Testis (tissue), 3 donors: Measurements from ENCODE around the gene ZBED1. TPM values are rescaled to one million over a fixed set of nuclear protein-coding genes. Genes with fewer than 3 reads are reported as not detected.
"Not testable (repeated sequence)": the region's sequence is repeated elsewhere in the genome, so short reads cannot be mapped to it uniquely, and the experiment has no call there.

ENCODE experiments used
- DNase-seq: peaks from one replicate; pipeline ENCODE4 v3.0.0-alpha.2; 2019
- H3K27ac ChIP-seq, 2 donors: fragments of 200-600 bp; sonication (generic); one replicate each; pipeline ENCODE4 v1.5.1; 2019
- H3K27me3 ChIP-seq: fragments of 200-600 bp; sonication (generic); one replicate; pipeline ENCODE4 v1.5.1; 2019
- H3K36me3 ChIP-seq: fragments of 200-600 bp; sonication (generic); one replicate; pipeline ENCODE4 v1.5.1; 2017; ENCODE audit warnings: low read depth; ENCODE audit errors: missing control alignments
- H3K4me1 ChIP-seq: fragments of 200-600 bp; sonication (generic); one replicate; pipeline ENCODE4 v1.5.1; 2019
- H3K4me3 ChIP-seq, 2 donors: fragments of 200-600 bp; sonication (generic); one replicate each; pipeline ENCODE4 v1.5.1; 2017 to 2019
- H3K9me3 ChIP-seq: fragments of 200-600 bp; sonication (generic); one replicate; pipeline ENCODE4 v1.5.1; 2017
- CTCF ChIP-seq, 3 experiments: fragments of 450-650 bp in 2 of 3; fragments of 200-600 bp in 1 of 3; sonication (generic) in 1 of 3; IDR thresholded peaks; one replicate each; pipeline ENCODE4 v1.5.1; 2016 to 2019; ENCODE audit warnings: antibody characterized with exemption in 3 of 3, mild to moderate bottlenecking in 2 of 3, moderate library complexity in 1 of 3
- POLR2A ChIP-seq: fragments of 450-650 bp; IDR thresholded peaks from one replicate; pipeline ENCODE4 v1.6.1; 2017; ENCODE audit warnings: antibody characterized with exemption, mild to moderate bottlenecking, moderate library complexity
- WGBS, 2 donors: methylation state at CpG; one replicate each; pipeline ENCODE4 v1.1.5; 2018; 5-methylcytosine and 5-hydroxymethylcytosine counted together
- intact Hi-C: fragments of 100-400 bp; cut with DNase I; formaldehyde crosslinking; loops from one replicate; pipeline ENCODE4 v1.15.1; 2023; ENCODE audit warnings: low total_unique reads
- polyA plus RNA-seq: library from polyadenylated mRNA; stranded (reverse); fragments of 350-450 nt; fragmentation: Illumina TruSeq; extraction: RNeasy Lipid Tissue Mini Kit (QIAGEN cat#74804); gene quantifications from one replicate; pipeline ENCODE4 v1.2.3, GENCODE V29; 2014; ENCODE audit warnings: low read depth, low replicate concordance; ENCODE audit not compliant: insufficient read depth
- total RNA-seq, 2 donors: library from RNA; depleted of rRNA; stranded (reverse); fragments of >200 nt; gene quantifications; one replicate each; pipeline ENCODE4 v1.2.3, GENCODE V29; 2016

Gene ZBED1
- total and polyA plus RNA-seq, 3 donors from 2014 or later: 24.2 to 77.0 (median 47.2) TPM

- H3K4me1 ChIP-seq: peaks cover 13% of the 10 kb centered on the region
- H3K4me3 ChIP-seq: no peak overlapping the region
- H3K9me3 ChIP-seq: no peaks in the 10 kb centered on the region
- H3K27me3 ChIP-seq: no peaks in the 10 kb centered on the region
- WGBS, 2 donors: 51 to 58% methylated on average over 10 of the region's 10 CpGs
- DNase-seq: no peak
- TF ChIP-seq POLR2A: no peak
- no peak for TF ChIP-seq CTCF (IDR thresholded peaks at IDR 0.05)
- intact Hi-C loops: no loop called here
- H3K36me3 ChIP-seq: no peaks in the 10 kb centered on the region
- peak overlapping the region; percentile 81 to 86 for H3K27ac ChIP-seq
Measured at GRCh38 chrX:2485789-2486345, 14.9 kb downstream of the ZBED1 start.

GRCh38 chrX:2484721-2485648 lies 15.8 kb downstream of the ZBED1 start:
- Histone ChIP-seq H3K36me3 (no peaks in the 10 kb centered on the region), H3K4me3 (no peak overlapping the region), H3K27me3 (no peaks in the 10 kb centered on the region), H3K27ac (peak overlapping the region; percentile 81 to 86), H3K9me3 (no peaks in the 10 kb centered on the region), H3K4me1 (peaks cover 13% of the 10 kb centered on the region)
- DNase-seq: peak; percentile 53
- intact Hi-C loops: no loop called here
- WGBS, 2 donors: 35 to 40% methylated on average over 26 of the region's 26 CpGs
- TF ChIP-seq POLR2A (no peak), CTCF (IDR thresholded peaks at IDR 0.05) (no peak)

- Histone ChIP-seq H3K4me3 (no peak overlapping the region), H3K36me3 (no peaks in the 10 kb centered on the region), H3K27ac (peak overlapping the region; percentile 81 to 86), H3K9me3 (no peaks in the 10 kb centered on the region), H3K4me1 (peaks cover 13% of the 10 kb centered on the region), H3K27me3 (no peaks in the 10 kb centered on the region)
- TF ChIP-seq CTCF (IDR thresholded peaks at IDR 0.05): no peak
- no peak for TF ChIP-seq POLR2A
- 41 to 42% methylated on average over 10 to 12 of the region's 12 CpGs for WGBS, 2 donors
- no peak for DNase-seq
- intact Hi-C loops: no loop called here
Measured at GRCh38 chrX:2484256-2484655, 16.5 kb downstream of the ZBED1 start.

- 67 to 73% methylated on average over 16 of the region's 16 CpGs for WGBS, 2 donors
- no peaks in the 10 kb centered on the region for H3K9me3 ChIP-seq
- H3K36me3 ChIP-seq: no peaks in the 10 kb centered on the region
- no peak for DNase-seq
- H3K4me3 ChIP-seq: no peak overlapping the region
- peak overlapping the region; percentile 81 to 86 for H3K27ac ChIP-seq
- TF ChIP-seq CTCF (IDR thresholded peaks at IDR 0.05): no peak
- TF ChIP-seq POLR2A: no peak
- intact Hi-C loops: no loop called here
- no peaks in the 10 kb centered on the region for H3K27me3 ChIP-seq
- peaks cover 13% of the 10 kb centered on the region for H3K4me1 ChIP-seq
Measured at GRCh38 chrX:2483398-2484060, 17.2 kb downstream of the ZBED1 start.

- H3K4me1 ChIP-seq: peaks cover 13% of the 10 kb centered on the region
- intact Hi-C loops, H3K36me3 ChIP-seq, H3K27me3 ChIP-seq, DNase-seq, H3K4me3 ChIP-seq, H3K27ac ChIP-seq, H3K9me3 ChIP-seq: not testable (repeated sequence)
- 50 to 70% methylated on average over 10 to 12 of the region's 12 CpGs for WGBS, 2 donors
Measured at GRCh38 chrX:2481597-2481996, 19.2 kb downstream of the ZBED1 start.

- H3K36me3 ChIP-seq, H3K27ac ChIP-seq, H3K4me3 ChIP-seq, H3K9me3 ChIP-seq, H3K27me3 ChIP-seq, intact Hi-C loops, DNase-seq, H3K4me1 ChIP-seq: not testable (repeated sequence)
- WGBS, 2 donors: 97 to 98% methylated on average over 5 of the region's 5 CpGs
Measured at GRCh38 chrX:2479982-2480381, 20.8 kb downstream of the ZBED1 start.
